H9 (cell line): ENCODE measurements around the gene RIOK2. TPM values are rescaled to one million over a fixed set of nuclear protein-coding genes. Genes with fewer than 3 reads are reported as not detected.

Experiments used
- DNase-seq: peaks from one replicate; pipeline ENCODE4 v3.0.0-alpha.2; 2017
- H2AFZ ChIP-seq: one replicate; pipeline ENCODE4 v1.6.1; 2013; ENCODE audit warnings: mild to moderate bottlenecking, low read length, control low read depth, moderate library complexity
- H2AK5ac ChIP-seq: 2 replicates; pipeline ENCODE4 v1.6.1; 2013; ENCODE audit warnings: low read length, control low read depth, mixed read lengths; ENCODE audit not compliant: insufficient read length
- H2BK120ac ChIP-seq: one replicate; pipeline ENCODE4 v1.6.1; 2013; ENCODE audit warnings: low read depth, mild to moderate bottlenecking, low read length, control low read depth, inconsistent platforms; ENCODE audit not compliant: poor library complexity, severe bottlenecking
- H2BK12ac ChIP-seq: 2 replicates; pipeline ENCODE4 v1.6.1; 2013; ENCODE audit warnings: low read length, control low read depth, mixed read lengths, low read depth; ENCODE audit not compliant: insufficient read length
- H2BK15ac ChIP-seq: 2 replicates; pipeline ENCODE4 v1.6.1; 2013; ENCODE audit warnings: low read depth, low read length, control low read depth
- H2BK20ac ChIP-seq: one replicate; pipeline ENCODE4 v1.6.1; 2013; ENCODE audit warnings: low read depth, mild to moderate bottlenecking, low read length, control low read depth, inconsistent platforms; ENCODE audit not compliant: poor library complexity, severe bottlenecking
- H2BK5ac ChIP-seq: 2 replicates; pipeline ENCODE4 v1.6.1; 2013; ENCODE audit warnings: low read length, control low read depth, mixed read lengths; ENCODE audit not compliant: insufficient read length
- H3K14ac ChIP-seq: 2 replicates; pipeline ENCODE4 v1.6.1; 2013; ENCODE audit warnings: low read length, control low read depth; ENCODE audit not compliant: insufficient read depth
- H3K18ac ChIP-seq: 2 replicates; pipeline ENCODE4 v1.6.1; 2013; ENCODE audit warnings: low read depth, mild to moderate bottlenecking, mixed read lengths, low read length, control low read depth; ENCODE audit not compliant: insufficient read length
- H3K23ac ChIP-seq: 2 replicates; pipeline ENCODE4 v1.6.1; 2013; ENCODE audit warnings: low read length, control low read depth, mixed read lengths, low read depth; ENCODE audit not compliant: insufficient read length
- H3K23me2 ChIP-seq: 2 replicates; pipeline ENCODE4 v1.6.1; 2013; ENCODE audit warnings: low read depth, mild to moderate bottlenecking, mixed read lengths, low read length, control low read depth; ENCODE audit not compliant: insufficient read length, poor library complexity, severe bottlenecking
- H3K27ac ChIP-seq: 2 replicates; pipeline ENCODE4 v1.5.1; 2013; ENCODE audit warnings: low read length, control low read depth, mixed read lengths, low read depth; ENCODE audit not compliant: insufficient read length
- H3K27me3 ChIP-seq: 2 replicates; pipeline ENCODE4 v1.6.1; 2013; ENCODE audit warnings: low read length, control low read depth, inconsistent platforms; ENCODE audit not compliant: insufficient read depth
- H3K4ac ChIP-seq: 2 replicates; pipeline ENCODE4 v1.6.1; 2013; ENCODE audit warnings: low read depth, mild to moderate bottlenecking, control low read depth, inconsistent platforms, low read length, moderate library complexity
- H3K4me1 ChIP-seq: 2 replicates; pipeline ENCODE4 v1.6.1; 2013; ENCODE audit warnings: low read length, control low read depth, inconsistent platforms; ENCODE audit not compliant: insufficient read depth
- H3K4me2 ChIP-seq: 2 replicates; pipeline ENCODE4 v1.6.1; 2013; ENCODE audit warnings: low read length, control low read depth, mixed read lengths; ENCODE audit not compliant: insufficient read length, insufficient read depth
- H3K56ac ChIP-seq: 2 replicates; pipeline ENCODE4 v1.6.1; 2013; ENCODE audit warnings: low read depth, mild to moderate bottlenecking, mixed read lengths, low read length, control low read depth; ENCODE audit not compliant: insufficient read length
- H3K79me1 ChIP-seq: 2 replicates; pipeline ENCODE4 v1.6.1; 2013; ENCODE audit warnings: low read depth, mild to moderate bottlenecking, moderate library complexity, low read length, control low read depth, inconsistent platforms; ENCODE audit not compliant: insufficient read depth, poor library complexity, severe bottlenecking
- H3K79me2 ChIP-seq: 2 replicates; pipeline ENCODE4 v1.6.1; 2013; ENCODE audit warnings: low read length, control low read depth, inconsistent platforms; ENCODE audit not compliant: insufficient read depth
- H3K9ac ChIP-seq: 2 replicates; pipeline ENCODE4 v1.6.1; 2013; ENCODE audit warnings: low read length, control low read depth, mixed read lengths; ENCODE audit not compliant: insufficient read length; ENCODE audit errors: extremely low read depth
- H3K9me3 ChIP-seq: one replicate; pipeline ENCODE4 v1.6.1; 2013; ENCODE audit warnings: low read depth, low read length, inconsistent platforms; ENCODE audit not compliant: control insufficient read depth
- H3T11ph ChIP-seq: one replicate; pipeline ENCODE4 v1.6.1; 2013; ENCODE audit warnings: mild to moderate bottlenecking, low read length, control low read depth, inconsistent platforms
- H4K20me1 ChIP-seq: one replicate; pipeline ENCODE4 v1.6.1; 2013; ENCODE audit not compliant: control insufficient read depth, insufficient read length, insufficient read depth
- H4K5ac ChIP-seq: 2 replicates; pipeline ENCODE4 v1.6.1; 2013; ENCODE audit warnings: low read depth, mild to moderate bottlenecking, mixed read lengths, low read length, control low read depth; ENCODE audit not compliant: insufficient read length
- H4K8ac ChIP-seq: replicated peaks from 2 replicates; pipeline ENCODE4 v1.6.1; 2013; ENCODE audit warnings: low read length, control low read depth, mixed read lengths, low read depth; ENCODE audit not compliant: insufficient read length
- H4K91ac ChIP-seq: 2 replicates; pipeline ENCODE4 v1.6.1; 2013; ENCODE audit warnings: low read depth, mild to moderate bottlenecking, moderate library complexity, mixed read lengths, low read length, control low read depth; ENCODE audit not compliant: insufficient read length
- H3K27ac Mint-ChIP-seq, 3 experiments: 2 replicates in 2 of 3; 3 replicates in 1 of 3; pipeline ENCODE4 v1.8.0; 2020 to 2021; ENCODE audit warnings: mixed read lengths in 3 of 3, mild to moderate bottlenecking in 1 of 3, moderate library complexity in 1 of 3
- H3K27me3 Mint-ChIP-seq: 2 replicates; pipeline ENCODE4 v1.8.0; 2021; ENCODE audit warnings: low read depth, mild to moderate bottlenecking, moderate library complexity, mixed read lengths
- H3K36me3 Mint-ChIP-seq, 3 experiments: 2 replicates in 2 of 3; 3 replicates in 1 of 3; pipeline ENCODE4 v1.8.0; 2020 to 2021; ENCODE audit warnings: low read depth in 3 of 3, mixed read lengths in 3 of 3; ENCODE audit not compliant: insufficient read depth in 1 of 3
- H3K4me1 Mint-ChIP-seq, 2 experiments: 2 replicates each; pipeline ENCODE4 v1.8.0; 2020; ENCODE audit warnings: mixed read lengths in 2 of 2
- H3K4me3 Mint-ChIP-seq, 2 experiments: 2 replicates in 1 of 2; 3 replicates in 1 of 2; pipeline ENCODE4 v1.8.0; 2020 to 2021; ENCODE audit warnings: mild to moderate bottlenecking in 2 of 2, mixed read lengths in 2 of 2, moderate library complexity in 1 of 2
- H3K9me3 Mint-ChIP-seq, 2 experiments: 2 replicates in 1 of 2; 3 replicates in 1 of 2; pipeline ENCODE4 v1.8.0; 2020; ENCODE audit warnings: mild to moderate bottlenecking in 2 of 2, mixed read lengths in 2 of 2, moderate library complexity in 1 of 2
- WGBS: extraction: QIAGEN DNeasy Blood & Tissue Kit; methylation state at CpG from one replicate; pipeline ENCODE4 v1.1.7; 2013; ENCODE audit warnings: missing lambda C conversion rate, low lambda C conversion rate, mixed read lengths; ENCODE audit not compliant: insufficient read length; ENCODE audit errors: extremely low coverage; 5-methylcytosine and 5-hydroxymethylcytosine counted together
- total RNA-seq: library from RNA; stranded (reverse); gene quantifications from 2 replicates; pipeline ENCODE4 v1.2.1, GENCODE V29; 2021
- TF ChIP-seq, protein P1 (sequence below): fragments of 200-600 bp; sonication (generic); conservative IDR thresholded peaks from 3 replicates; pipeline ENCODE4 v1.8.0; 2021; ENCODE audit warnings: antibody characterized with exemption, mild to moderate bottlenecking

The RIOK2 gene
- total RNA-seq, 1 experiment from 2014 or later: 39.5 TPM

DNA sequence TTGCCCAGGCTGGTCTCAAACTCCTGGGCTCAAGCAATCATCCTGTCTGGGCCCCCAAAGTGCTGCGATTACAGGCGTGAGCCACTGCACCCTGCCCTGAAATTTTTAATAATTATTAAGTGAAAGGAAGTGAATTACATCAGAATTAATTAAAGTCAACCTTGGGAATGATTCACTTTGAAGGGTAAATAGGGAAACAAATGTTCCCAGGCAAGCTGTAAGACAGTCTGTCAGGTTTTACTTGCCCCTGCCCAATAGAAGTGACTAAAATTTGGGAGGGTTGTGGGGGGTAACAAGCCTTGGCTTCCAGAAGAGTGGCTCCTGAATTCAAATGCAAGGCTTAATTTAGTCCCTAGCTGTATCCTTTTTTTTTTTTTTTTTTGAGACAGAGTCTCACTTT, 39.3 kb downstream of the RIOK2 start:
- Histone ChIP-seq H4K5ac (no peak overlapping the region), H3K27me3 (no peaks in the 10 kb centered on the region), H2BK5ac (no peak overlapping the region), H4K91ac (no peak overlapping the region), H3K4me2 (no peak overlapping the region), H3K18ac (no peak overlapping the region), H3K23ac (no peak overlapping the region), H3K56ac (no peak overlapping the region), H4K8ac (no peak overlapping the region), H3K79me2 (no peaks in the 10 kb centered on the region), H3K23me2 (no peaks in the 10 kb centered on the region), H2BK12ac (no peak overlapping the region), H2BK20ac (no peak overlapping the region), H3T11ph (no peak overlapping the region), H3K9ac (no peak overlapping the region), H3K14ac (no peak overlapping the region), H2BK120ac (no peak overlapping the region), H3K4ac (no peak overlapping the region), H4K20me1 (no peaks in the 10 kb centered on the region), H3K79me1 (no peaks in the 10 kb centered on the region), H3K9me3 (no peaks in the 10 kb centered on the region), H2AK5ac (no peak overlapping the region), H2AFZ (no peak overlapping the region), H3K27ac (no peak overlapping the region), H3K4me1 (no peaks in the 10 kb centered on the region), H2BK15ac (no peak overlapping the region)
- H3K4me3 Mint-ChIP-seq: no peak overlapping the region
- H3K9me3 Mint-ChIP-seq: no peaks in the 10 kb centered on the region
- H3K27ac Mint-ChIP-seq: no peak overlapping the region
- no peak for DNase-seq
- no peaks in the 10 kb centered on the region for H3K36me3 Mint-ChIP-seq
- WGBS: no CpG with 5 or more reads among the region's 2 CpGs
- H3K27me3 Mint-ChIP-seq: no peaks in the 10 kb centered on the region
- TF ChIP-seq, protein P1, sequence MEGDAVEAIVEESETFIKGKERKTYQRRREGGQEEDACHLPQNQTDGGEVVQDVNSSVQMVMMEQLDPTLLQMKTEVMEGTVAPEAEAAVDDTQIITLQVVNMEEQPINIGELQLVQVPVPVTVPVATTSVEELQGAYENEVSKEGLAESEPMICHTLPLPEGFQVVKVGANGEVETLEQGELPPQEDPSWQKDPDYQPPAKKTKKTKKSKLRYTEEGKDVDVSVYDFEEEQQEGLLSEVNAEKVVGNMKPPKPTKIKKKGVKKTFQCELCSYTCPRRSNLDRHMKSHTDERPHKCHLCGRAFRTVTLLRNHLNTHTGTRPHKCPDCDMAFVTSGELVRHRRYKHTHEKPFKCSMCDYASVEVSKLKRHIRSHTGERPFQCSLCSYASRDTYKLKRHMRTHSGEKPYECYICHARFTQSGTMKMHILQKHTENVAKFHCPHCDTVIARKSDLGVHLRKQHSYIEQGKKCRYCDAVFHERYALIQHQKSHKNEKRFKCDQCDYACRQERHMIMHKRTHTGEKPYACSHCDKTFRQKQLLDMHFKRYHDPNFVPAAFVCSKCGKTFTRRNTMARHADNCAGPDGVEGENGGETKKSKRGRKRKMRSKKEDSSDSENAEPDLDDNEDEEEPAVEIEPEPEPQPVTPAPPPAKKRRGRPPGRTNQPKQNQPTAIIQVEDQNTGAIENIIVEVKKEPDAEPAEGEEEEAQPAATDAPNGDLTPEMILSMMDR: no peak
- peaks cover 27 to 37% of the 10 kb centered on the region in 2 experiments for H3K4me1 Mint-ChIP-seq
